NB4 (cell line): Measurements from ENCODE around the gene TMEM53.

Experiments used
- DNase-seq: peaks from one replicate; pipeline ENCODE4 v3.0.0; 2010; ENCODE audit warnings: low read depth
- H3K4me3 ChIP-seq: one replicate; pipeline ENCODE4 v1.5.1; 2011; ENCODE audit warnings: mild to moderate bottlenecking, low read depth, low read length, moderate library complexity
- MYC ChIP-seq: IDR thresholded peaks from 2 replicates; pipeline ENCODE4 v1.6.1; 2011; ENCODE audit warnings: low read depth, low read length
- POLR2A ChIP-seq: IDR thresholded peaks from 2 replicates; pipeline ENCODE4 v1.6.1; 2011; ENCODE audit warnings: mild to moderate bottlenecking; ENCODE audit not compliant: insufficient read length; ENCODE audit errors: extremely low read depth
- TF ChIP-seq, protein P1 (sequence below): IDR thresholded peaks from 2 replicates; pipeline ENCODE4 v1.6.1; 2011; ENCODE audit warnings: low read depth, low read length
- TF ChIP-seq, protein P2 (sequence below): IDR thresholded peaks from one replicate; pipeline ENCODE4 v1.5.1; 2012; ENCODE audit warnings: low read depth, low read length

TMEM53 gene

DNA sequence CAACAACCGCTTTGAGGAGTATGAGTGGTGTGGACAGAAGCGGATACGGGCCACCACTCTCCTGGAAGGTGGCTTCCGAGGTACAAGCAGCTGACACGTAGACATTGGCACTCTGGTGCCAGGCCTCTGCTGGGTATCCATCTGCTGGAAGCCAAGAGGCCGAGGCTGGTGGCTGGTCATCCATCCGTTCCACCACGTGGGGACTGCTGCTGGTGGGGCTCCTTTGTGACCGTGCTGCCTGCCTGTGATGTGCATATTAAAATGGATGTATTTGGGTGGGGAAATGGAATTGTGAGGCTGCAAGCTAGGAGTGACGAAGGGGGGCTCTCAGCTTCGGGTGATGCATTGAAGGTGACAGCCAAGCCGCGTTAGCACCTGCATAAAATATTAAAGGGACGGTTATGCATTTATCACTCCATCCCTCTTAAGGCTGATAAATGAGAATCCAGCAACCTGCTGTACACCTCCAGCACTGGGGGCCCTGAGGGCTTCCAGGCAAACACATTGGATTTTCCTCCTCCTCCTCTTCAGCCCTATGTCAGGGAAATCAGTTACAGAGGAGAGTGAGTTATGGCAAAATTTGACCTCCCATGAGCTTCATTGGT lies 38.1 kb downstream of the TMEM53 start:
- no peak overlapping the region for H3K4me3 ChIP-seq
- no peak for DNase-seq
- no peak for TF ChIP-seq POLR2A
- TF ChIP-seq, protein P1, sequence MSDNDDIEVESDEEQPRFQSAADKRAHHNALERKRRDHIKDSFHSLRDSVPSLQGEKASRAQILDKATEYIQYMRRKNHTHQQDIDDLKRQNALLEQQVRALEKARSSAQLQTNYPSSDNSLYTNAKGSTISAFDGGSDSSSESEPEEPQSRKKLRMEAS, result no peak

DNA sequence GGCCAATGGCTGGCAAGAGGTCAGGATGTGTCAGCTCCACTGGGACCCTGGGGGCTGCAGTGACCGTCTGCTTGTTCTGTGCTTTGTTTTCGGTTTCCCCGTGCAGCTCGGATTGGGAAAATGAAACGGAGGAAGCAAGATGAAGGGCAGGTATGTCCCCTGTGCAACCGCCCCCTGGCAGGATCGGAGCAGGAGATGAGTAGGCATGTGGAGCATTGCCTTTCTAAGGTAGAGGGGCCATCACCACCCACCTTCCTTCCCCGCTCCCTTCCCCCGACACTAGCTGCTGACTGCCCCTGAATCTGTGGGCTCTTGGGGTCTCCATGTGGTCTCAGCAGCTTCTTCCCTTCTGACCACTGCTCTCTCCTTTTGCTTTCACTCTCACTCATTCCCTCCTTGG lies 38.8 kb downstream of the TMEM53 start:
- TF ChIP-seq MYC, result no peak
- no peak for TF ChIP-seq POLR2A
- TF ChIP-seq, protein P1, result no peak
- TF ChIP-seq, protein P2, sequence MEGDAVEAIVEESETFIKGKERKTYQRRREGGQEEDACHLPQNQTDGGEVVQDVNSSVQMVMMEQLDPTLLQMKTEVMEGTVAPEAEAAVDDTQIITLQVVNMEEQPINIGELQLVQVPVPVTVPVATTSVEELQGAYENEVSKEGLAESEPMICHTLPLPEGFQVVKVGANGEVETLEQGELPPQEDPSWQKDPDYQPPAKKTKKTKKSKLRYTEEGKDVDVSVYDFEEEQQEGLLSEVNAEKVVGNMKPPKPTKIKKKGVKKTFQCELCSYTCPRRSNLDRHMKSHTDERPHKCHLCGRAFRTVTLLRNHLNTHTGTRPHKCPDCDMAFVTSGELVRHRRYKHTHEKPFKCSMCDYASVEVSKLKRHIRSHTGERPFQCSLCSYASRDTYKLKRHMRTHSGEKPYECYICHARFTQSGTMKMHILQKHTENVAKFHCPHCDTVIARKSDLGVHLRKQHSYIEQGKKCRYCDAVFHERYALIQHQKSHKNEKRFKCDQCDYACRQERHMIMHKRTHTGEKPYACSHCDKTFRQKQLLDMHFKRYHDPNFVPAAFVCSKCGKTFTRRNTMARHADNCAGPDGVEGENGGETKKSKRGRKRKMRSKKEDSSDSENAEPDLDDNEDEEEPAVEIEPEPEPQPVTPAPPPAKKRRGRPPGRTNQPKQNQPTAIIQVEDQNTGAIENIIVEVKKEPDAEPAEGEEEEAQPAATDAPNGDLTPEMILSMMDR, result no peak
- H3K4me3 ChIP-seq, result no peak overlapping the region
- DNase-seq, result no peak

DNA sequence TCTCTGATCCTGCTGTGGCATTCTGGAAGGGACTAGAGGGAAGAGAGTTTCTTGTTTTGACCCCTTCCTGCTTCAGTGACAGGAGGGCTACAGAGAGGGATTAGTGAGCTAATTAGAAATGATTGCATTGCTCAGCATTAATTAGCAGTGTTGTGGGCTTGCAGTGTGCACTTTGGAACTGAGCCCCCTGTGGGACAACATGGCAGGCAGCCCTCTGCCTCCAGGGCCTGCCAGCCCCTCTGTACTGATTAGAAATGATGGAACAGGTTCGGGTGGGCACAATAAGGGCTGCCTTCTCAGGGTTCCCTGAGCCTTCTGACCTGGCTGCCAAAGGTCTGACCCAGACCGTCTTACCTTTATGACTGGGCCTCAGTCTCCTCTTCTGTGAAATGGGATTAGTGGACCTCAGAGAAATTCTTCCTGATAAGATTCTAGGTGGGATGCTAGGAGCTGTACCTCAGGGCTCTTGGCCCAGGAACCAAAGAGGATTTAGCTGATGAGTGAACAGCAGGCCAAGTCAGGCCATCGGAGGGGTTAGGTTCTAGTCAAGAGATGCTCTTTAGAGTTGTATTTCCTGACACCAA lies 39.6 kb downstream of the TMEM53 start:
- no peak for DNase-seq
- no peak overlapping the region for H3K4me3 ChIP-seq
- TF ChIP-seq MYC, result no peak
- no peak for TF ChIP-seq POLR2A
- TF ChIP-seq, protein P2, result no peak
- TF ChIP-seq, protein P1, result no peak

DNA sequence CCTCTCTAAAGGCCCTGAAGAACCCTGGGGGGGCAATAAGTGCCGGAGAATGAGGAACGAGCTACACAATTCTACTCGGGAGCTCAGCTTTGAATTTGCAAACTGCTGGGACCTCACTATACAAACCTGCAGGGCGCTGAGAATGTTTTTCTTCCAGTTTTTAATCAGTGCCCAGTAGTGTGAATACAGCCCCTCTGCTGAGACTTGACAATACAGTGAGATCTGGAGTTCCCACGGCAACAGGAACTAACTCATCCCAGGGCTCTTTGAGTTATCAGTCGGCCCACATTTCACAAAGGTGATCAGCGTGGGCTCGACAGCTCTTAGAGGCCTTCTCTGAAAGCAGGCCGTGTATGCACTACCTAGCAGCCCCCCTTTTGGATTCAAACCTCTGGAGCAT lies 41.7 kb downstream of the TMEM53 start:
- peak overlapping the region; percentile 85 for H3K4me3 ChIP-seq
- peak; percentile 44 for DNase-seq
- TF ChIP-seq, protein P1, result no peak
- TF ChIP-seq MYC (no peak), POLR2A (no peak)
- TF ChIP-seq, protein P2, result no peak

DNA sequence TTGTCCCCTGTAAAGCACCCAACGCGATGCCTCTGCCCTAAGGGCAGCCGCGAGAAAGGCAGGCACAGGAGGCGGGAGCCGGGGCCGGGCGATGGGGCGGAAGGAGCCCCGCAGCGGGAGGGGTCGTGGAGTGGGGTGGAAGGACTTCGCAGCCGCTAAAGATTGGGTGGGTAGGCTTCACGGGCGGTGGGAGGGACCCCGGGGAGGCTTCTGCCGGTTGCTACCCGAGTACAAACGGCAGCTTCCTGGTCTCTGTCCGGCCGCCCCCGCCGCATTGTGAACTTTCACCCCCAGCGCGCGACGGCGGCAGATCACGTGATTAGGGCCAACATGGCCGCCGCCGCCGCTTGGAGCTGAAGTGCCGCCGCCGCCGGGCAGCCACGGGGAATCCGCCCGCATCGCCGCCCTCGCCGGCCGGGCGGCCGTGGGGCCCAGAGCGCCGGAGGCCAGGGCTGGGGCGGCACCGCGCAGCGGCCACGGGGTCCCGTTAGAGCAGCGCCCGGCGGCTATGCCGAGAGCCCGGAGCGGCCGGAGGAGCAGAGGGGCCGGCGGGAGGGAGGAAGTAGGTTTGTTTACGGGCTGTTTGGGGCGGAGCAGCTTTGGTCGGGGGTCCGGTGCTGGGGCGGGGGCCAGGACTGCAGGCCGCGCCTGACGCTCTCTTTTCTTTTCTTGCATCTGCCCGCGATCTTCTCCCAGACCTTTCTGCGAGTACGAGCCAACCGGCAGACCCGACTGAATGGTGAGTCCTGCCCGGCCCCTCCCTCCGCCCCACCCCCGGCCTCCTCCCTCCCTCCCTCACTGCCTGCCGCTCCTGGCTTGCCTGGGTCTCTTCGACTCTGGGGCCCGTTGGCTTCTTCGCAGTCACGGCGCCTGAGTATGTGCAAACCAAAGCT lies 42.4 kb downstream of the TMEM53 start:
- DNase-seq, result peak; percentile 94
- peak; percentile 87 for TF ChIP-seq MYC
- TF ChIP-seq POLR2A, result peak; percentile 76
- TF ChIP-seq, protein P1, result peak; percentile 81
- TF ChIP-seq, protein P2, result no peak
- H3K4me3 ChIP-seq, result peak overlapping the region; percentile 85

DNA sequence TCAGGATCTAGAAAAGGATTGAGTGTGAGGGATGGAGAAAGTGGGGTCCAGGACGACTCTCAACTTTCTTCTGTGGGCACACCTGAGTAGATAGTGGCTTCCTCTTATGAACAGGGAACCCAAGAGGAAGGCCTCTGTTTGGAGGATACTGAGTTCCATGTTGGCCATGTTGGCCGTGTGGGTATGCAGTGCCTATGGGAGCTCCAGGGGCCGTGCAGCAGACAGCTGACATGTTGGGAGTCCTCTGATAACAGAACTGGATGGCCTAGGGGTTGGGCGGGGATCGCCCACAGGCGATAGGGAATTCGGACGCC lies 43.0 kb downstream of the TMEM53 start:
- TF ChIP-seq, protein P1, result no peak
- TF ChIP-seq, protein P2, result no peak
- TF ChIP-seq MYC (no peak), POLR2A (no peak)
- DNase-seq, result no peak
- H3K4me3 ChIP-seq, result peak overlapping the region; percentile 50
